Activated CD8-positive, alpha-beta memory T cell treated with anti-CD3 and anti-CD28 coated beads for 24 hours (primary cell): ENCODE results near the gene ZDHHC3.
"Not testable (repeated sequence)": the region's sequence is repeated elsewhere in the genome, so short reads cannot be mapped to it uniquely, and the experiment has no call there.

Experiments used
- DNase-seq: peaks from one replicate; pipeline ENCODE4 v3.0.0-alpha.2; 2020

Gene ZDHHC3

DNA sequence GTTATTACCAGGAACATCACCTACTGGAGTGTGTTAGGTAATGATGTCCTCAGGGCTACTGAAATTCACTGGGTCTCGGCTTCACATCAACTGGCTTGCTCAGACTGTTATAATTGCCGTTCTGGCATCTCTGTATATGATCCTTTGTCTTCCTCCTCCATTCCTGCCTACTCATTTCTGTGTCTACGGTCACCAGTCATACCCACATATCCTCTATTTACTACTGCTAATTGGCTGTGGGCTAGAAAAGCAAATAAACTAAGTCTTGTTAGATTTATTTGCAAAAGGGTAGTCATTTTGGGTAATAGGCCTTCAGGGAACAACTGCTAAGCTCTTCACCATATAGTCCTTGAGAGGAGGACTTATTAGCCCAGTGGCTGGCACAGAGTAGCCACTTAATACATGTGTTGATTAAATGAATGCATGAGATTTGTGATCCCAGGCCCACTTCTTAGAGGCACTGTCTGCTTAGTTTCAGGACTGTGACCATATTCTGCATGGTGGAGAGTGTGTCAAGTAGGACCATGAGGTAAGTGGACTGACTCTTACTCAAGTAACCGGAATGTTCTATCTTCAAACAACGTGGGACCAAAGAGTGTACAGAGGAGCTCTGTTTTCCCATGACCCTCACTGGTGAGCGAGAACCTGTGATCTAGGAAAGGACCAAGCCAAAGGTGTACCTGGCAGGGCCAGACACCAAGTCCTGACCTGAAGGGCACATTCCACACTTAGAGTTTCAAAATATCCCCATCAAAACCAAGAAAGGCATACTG, 13.2 kb downstream of the ZDHHC3 start:
- DNase-seq, result no peak

DNA sequence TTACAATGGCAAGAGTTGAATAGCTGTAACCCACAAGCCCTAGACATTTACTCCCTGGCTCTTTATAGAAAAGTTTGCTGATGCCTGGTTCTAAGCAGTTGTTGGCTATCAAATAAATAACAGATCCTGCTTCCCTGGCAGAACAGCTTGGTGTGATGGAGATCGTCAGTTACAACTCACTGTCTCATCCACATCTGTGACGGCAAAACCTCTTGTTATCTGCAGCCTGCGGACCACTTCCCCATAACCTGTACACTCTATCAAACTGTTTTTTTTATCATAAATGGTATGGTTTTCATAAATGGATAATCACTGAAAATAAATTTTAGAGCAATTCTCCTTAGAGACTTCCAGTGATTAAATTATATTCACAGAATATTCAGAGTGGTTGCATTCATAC, 14.1 kb downstream of the ZDHHC3 start:
- DNase-seq, result no peak

DNA sequence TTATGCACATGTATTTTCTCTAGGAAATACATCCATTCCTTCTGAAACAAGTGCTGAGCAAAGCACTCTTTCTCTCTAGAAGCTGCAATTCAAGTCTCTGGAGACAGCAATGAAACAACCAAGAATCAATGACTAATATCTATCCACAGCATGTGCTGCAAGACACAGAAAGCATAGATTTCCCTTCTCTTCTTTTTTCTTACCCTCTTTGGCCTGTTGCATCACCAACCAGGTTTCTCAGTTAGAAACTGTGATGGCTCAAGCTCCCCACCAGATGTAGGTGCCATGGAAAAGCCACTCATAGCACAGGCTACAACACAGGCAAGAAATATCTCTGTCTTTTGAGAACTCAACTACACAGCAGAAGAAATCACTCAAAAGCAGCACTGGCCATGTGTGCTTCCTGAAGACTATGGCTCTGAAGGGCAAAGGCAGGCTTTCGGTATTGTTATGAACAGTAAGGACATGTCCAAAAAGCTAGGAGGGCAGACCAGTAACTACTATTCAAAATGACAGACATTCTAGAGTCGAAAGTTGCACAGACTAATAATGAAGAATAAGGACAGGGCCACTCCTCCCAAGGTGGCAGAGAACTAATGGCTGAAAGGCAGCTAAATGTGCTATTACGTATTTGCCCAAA, 15.5 kb downstream of the ZDHHC3 start:
- DNase-seq, result no peak

DNA sequence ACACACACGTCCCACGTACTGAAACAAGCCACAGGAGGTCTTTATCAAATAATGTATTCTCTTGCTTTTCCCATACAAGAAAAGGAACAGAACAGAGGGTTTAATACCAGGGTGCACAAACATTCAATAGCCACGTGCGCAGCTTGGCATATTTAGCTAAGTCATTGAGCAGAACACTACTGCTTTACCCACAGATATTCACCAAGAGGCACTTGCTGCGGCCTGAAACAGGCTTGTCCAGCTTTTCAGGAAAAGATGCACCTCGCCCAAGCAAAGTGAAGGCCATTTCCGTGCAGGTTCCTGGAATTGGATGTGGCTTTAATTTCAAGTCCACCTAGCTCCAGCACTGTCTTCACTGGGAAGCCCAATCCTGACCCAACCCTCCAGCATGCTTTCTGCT, 17.6 kb downstream of the ZDHHC3 start:
- no peak for DNase-seq

DNA sequence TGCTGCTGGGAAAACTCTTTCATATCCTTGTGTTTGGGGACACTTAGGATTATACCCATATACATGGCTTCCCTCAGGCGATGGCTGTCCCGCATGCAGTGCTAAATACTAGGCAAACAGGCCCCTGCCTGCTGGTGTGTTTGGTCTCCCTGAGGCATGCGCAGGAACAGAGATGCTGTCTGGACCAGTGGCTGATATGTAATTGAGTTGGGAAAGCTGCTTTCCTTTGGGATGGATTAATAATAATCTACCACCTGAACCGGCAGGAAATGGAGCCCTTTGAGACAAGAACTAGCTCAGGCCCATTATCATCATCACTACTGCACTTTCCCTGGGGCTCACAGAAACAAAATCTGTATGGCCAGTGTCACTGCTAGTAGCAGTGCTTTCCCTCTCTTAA, 18.0 kb downstream of the ZDHHC3 start:
- DNase-seq, result no peak

DNA sequence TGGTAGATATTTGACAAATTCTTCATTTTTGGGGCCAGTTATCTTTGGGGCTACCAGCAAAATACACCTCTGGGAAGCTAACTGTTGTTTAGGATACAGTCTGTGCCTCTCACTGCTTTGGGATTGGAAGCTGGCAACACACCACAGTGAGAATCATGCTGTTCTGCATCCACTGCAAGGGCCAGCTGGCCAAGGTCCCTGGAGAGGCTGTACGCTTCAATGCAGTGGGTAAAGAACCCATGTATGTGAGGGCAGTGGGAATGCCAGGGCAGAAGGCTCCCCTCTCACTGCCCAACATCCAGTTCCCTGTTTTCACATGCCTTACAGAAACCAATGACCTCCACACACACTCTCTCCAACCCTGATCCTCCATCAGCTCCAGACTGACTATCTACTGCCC, 20.1 kb downstream of the ZDHHC3 start:
- no peak for DNase-seq

DNA sequence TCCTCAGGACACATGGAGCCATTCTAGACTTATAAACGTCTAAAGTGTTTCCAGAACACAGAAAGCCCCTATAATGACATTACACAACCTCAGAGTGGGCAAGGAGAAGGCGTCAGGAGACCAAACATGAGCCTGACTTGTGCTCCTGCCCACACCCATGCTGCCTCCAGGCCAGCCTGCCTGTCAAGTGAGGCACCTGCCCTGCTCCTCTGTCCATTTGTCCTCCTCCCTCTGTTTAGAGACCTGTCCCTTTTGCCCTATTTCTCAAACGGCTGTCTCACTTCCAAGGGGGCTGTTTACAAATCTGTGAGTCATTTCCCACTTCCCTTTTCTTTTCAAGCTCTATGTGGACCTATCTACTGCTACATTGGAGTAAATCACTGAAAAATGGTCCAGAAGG, 21.0 kb downstream of the ZDHHC3 start:
- no peak for DNase-seq

DNA sequence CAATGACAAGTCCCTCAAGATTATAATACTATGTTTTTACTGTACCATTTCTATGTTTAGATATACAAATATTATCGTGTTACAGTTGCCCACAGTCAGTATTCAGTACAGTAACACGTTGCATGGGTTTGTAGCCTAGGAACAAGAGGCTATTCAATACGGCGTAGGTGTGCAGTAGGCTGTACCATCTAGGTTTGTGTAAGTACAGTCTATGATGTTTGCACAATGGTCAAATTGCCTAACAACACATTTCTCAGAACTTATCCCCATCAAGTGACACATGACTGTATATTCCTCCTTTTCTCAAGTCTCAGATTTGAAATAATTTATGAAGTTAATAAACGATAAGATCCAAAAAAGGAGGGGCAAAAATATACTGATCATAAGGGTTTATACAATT, 21.7 kb downstream of the ZDHHC3 start:
- no peak for DNase-seq

DNA sequence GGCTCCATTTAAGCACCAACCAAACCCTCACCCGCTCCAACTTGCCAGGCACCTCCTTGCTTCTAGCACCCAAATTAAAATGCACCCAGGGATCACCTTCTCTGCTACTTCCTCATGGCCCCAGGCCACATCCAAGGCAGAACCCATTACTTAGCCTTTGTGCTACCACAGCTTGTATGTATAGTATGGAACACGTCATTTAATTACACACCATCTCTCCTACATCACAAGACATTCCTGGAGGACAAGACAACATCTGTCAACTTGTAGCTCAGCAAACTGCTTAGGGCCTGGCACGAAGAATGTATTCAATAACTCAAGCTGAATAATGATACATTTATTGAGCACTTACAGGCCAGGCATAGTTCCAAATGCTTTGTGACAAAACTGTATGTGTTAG, 23.3 kb downstream of the ZDHHC3 start:
- DNase-seq, result no peak

DNA sequence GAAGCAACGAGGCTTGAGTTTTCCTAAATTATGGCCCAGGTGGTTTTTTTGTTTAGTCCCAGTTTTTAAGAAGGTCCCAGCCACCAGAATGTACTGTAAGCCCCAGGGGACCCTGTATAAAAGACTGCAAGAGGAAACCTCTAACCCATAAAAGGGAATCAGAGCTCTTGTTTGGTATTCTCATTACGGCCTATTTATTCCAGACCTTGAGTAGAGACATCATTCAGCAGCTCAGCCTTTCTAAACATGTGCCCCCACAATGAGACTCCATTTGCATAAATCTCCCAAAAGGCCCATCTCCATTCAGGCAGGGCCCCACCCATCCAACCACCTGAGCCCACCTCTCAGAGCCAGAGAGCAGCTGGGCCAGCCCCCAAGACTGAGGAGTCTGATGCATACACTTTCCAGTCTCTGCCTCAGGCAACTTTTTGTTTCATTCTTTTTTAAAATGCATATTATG, 25.7 kb downstream of the ZDHHC3 start:
- DNase-seq, result no peak

DNA sequence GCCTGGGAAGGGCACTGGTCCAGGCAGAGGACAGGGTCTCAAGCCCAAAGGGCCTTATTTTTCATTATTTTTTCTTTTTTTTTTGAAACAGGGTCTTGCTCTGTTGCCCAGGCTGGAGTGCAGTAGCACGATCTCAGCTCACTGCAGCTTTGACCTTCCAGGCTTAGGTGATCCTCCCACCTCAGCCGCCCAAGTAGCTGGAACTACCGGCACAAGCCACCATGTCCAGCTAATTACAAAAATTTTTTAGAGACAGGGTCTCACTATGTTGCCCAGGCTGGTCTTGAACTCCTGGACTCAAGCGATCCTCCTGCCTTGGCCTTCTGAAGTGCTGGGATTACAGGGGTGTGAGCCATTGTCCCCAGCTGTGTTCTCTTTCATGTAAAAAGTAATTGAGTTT, 26.2 kb downstream of the ZDHHC3 start:
- DNase-seq, result not testable (repeated sequence)

DNA sequence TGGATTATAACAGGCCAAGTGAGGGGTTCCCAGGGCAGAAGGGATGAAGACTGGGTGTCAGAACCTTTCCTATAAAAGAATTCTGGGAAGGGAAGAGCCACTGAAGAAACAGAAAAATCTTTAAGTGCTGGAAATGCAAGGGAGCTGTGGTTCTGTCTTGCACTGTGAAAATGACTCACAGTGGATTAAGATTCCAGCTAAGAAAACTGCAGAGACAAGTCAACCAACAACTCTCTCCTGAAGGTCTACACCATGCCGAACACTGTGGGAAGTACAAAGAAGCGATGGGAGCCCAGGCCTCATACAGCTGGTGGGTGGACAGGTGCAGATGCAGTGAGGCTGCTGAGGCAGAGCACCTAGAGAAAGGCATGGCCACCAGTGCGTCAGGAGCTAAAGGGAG, 27.7 kb downstream of the ZDHHC3 start:
- no peak for DNase-seq

DNA sequence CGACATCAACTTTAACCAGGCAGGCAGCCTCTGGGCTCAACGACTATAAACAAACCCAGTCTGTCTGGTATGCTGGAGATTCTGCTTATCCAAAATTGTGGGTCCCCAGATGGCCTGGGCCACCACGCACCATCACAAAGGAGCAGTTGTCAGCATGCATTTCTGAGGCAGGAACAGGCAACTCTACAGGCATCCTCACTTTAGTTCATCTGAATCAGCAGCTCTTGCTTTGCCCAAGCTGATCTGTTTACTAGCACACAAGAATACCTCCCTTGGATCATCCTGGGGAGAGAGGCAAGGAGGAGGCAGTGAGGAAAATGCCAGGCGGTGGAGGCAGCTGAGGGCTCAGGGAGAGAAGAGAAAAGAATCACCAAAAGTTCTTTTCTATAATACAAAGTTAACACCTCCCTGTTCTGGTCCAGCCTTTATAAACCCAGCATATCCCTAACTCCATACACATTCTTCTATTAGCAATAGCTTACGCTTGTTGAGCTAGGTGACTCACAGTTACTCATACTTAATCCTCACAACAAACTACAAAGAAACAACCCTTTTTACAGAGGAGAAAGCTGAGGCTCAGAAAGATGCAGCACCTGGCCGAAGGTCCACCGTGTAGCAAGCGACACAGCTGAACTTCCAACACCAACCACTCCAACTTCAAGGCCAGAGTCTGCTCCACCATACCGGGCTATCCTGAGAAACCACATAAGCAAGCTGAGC, 33.6 kb downstream of the ZDHHC3 start:
- no peak for DNase-seq

DNA sequence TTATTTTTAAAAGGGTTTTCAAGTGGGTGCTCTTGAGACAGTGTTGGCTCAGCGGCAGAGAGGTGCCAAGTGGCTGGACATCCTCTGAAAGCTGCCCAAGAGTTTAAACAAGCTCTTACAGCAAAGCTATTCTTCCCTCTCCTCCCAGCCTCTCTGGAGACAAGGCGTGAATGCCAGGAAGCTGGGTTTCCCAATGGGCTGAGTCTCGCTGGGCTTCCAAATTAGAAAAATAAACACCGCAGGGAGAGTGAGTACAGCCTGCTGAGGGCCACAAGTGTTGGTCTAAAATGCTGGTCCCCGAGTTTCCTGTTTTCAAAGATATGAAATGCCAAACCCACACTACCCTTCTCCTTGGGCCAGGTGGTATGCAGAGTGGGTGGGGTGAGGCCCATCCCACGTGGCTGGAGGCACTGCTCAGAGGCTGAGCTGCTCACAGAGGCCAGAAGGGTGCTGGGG, 36.4 kb downstream of the ZDHHC3 start:
- no peak for DNase-seq

DNA sequence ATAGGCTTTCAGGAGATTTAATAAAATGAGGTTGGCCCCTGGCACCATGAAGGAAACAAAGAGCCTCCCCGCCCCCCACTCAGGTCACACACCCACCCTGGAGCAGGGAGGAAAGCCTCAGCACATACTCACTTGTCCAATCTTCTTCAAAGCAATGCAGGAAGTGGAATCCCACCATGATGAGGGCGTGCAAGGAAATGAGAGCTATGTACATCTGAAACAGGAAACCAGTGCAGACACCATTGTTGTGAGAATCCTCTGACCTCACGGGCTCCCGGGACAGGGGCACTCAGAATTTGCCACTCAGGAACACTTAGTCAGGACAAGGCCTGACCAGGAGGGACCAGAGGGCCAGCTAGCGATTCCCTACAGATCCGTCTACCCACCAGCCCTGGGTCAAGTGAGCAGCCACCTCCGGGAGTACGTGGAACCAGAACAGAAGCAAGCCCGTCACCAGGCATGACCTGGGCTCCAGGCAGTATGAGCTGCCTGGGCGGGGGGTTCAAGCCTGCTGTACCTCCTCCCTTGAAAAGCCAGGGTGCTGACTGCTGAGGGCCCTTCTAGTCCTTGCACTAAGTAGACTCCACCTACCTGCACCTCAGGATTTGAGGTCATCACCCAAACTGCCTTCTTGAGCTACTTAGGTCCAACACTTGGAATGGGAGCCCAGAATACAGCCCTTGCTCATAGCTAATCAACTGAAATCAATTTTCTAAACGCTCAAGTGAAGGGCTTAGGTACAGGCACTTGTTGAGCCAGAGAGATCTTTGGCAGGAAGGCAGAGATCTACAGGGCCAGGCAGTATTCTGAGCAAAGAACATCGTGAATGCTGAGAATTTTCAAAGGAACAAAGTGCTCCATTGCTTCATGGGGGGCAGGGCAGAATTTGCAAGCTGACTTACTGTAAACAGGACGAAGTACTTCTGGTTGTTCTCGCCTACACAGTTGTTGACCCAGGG, 42.7 kb downstream of the ZDHHC3 start:
- DNase-seq, result no peak

DNA sequence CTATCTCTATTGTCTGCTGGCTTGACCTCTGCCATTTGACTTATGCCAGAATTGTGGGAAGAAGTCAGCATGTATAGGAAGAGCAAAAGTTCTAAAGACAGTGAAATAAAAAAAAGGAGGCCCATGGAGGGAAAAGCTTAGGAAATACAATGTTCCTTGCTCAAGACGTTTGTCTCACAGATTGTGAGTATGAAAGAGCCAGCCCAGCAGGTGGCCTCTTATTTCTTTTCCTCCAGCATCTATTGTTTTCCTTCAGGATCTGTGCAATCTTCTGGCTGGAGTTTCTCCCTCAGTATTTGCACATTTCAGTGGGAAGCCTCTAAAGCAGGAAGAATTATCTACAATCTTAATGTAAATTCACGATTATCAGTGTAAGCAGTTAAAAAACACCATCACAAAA, 43.7 kb downstream of the ZDHHC3 start:
- no peak for DNase-seq

DNA sequence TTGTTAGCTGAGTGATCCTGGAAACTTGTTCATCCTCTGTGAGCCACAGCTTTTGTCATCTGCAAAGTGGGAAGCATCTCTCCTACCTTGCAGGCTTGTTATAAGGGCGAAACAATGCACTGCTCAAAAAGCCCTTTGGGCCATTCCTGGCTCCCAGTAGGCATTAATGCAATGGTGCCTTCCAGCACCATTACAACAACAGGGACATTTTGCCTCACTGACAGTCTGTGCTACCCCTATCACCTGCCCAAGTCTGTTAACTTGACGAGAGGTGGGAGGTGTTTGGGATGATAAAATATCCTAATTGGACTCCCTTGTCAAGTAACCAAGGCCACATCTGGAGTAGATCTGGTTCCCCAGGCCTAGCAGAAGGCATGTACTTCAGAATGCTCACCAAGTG, 44.2 kb downstream of the ZDHHC3 start:
- no peak for DNase-seq

DNA sequence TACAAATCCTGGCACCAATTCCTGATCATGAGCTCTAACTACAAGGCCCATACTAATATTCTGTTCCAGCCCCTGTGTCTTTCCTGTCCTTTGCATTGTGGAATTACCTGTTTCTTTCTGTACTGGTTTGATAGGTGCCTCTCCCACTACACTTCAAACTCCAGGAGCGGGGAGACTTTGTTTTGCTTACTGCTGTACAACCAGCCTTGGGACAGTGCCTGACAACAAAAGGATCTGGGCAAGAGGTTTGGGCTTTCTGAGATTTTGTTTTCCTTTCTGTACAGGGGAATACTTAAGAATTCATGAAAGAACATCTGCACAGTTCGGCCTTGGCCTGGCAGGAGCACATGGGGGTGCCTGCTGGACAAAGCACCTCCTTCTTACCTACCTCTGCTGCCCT, 45.1 kb downstream of the ZDHHC3 start:
- no peak for DNase-seq

DNA sequence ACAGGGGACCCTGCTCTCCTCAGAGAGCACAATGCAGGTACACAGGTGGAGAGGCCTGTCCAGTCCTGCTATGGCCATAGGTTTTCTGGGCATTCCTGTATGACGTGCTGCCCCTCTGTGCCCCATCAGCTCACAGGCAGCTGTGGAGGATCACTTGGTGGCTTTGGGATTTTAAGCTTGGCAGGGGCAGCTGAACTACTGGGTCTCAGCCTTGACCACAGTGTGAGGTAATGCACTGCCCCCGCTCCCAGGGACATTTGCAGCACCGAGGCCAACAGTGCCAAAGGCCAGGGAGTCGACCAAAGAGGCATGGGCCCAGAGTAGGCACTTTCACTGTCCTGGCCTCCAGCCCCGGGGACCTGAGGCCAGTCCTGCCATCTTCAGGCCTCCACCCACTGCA, 46.2 kb downstream of the ZDHHC3 start:
- DNase-seq, result no peak

DNA sequence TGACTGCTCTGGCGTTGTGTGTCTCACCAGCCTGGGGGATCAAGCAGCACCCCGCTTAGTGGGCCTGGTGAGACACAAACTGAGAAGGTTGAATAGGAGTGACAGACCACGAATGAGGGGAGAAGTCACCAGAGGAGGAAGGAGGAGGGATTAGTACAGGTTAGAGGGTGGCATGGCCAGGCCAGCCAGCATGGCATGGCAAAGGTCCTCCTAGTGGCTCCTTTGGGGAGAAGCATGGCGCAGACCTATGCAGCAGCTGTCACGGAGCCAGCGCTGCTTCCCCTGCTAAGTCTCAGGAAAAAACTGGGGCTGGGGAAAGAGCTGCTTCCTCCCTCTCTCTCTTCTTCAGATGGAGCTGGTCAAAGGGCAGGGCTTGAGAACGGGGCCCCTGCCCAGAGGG, 48.6 kb downstream of the ZDHHC3 start:
- DNase-seq, result no peak

DNA sequence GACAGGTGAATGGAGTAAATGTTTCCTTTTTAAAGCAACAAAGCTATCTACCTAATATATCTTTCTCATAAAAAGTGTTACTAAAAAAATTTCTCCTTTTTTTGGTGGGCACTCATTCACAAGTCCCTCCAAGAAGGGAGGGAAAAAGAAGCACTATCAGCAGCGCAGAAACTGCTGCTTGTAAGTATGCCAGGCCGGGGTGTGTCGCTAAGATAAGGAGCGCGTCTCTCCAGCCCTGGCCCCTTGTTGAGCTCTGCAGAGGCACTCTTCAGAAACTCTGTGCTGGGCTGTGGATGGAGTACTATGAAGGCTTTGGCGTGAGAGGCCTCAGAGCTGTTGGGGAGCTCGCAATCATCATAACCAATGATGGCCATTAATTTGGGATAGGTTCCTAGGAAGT, 49.1 kb downstream of the ZDHHC3 start:
- DNase-seq, result no peak

DNA sequence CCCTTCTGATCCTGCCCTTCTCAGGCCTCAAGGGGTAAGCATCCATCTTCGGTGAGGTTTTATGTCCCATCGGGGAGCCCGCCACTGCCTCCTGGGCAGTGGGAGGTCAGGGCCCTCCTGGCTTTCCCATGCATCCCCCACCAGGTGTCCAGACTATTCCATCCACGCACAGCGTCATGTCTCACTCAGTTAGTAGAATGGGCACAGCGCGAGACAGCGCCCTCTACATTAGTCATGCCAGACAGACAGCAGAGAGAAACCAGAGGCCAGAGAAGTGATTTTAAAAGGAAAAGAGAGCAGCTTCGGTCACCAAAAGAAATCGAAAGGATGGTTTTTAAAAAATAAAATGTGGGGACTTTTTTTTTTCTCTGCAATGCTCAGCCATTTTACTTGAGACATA, 49.8 kb downstream of the ZDHHC3 start:
- DNase-seq, result no peak
